Measurements from ENCODE around the gene SLC4A11. TPM values are rescaled to one million over a fixed set of nuclear protein-coding genes. Genes with fewer than 3 reads are reported as not detected.

Gene SLC4A11
- total and polyA plus RNA-seq, 7 donors, result 0.10 to 1.4 (median 0.44) TPM

- no peak for DNase-seq
- no peaks in the 10 kb centered on the region for H3K36me3 ChIP-seq (ENCODE audit: insufficient read depth in 1 of 2, low read depth in 1 of 2)
- intact Hi-C loops (cut with DNase I), result no loop called here
- H3K27ac ChIP-seq, result no peak overlapping the region
- peak overlapping the region; percentile 84 for H3K4me3 ChIP-seq
- TF ChIP-seq, protein P1, sequence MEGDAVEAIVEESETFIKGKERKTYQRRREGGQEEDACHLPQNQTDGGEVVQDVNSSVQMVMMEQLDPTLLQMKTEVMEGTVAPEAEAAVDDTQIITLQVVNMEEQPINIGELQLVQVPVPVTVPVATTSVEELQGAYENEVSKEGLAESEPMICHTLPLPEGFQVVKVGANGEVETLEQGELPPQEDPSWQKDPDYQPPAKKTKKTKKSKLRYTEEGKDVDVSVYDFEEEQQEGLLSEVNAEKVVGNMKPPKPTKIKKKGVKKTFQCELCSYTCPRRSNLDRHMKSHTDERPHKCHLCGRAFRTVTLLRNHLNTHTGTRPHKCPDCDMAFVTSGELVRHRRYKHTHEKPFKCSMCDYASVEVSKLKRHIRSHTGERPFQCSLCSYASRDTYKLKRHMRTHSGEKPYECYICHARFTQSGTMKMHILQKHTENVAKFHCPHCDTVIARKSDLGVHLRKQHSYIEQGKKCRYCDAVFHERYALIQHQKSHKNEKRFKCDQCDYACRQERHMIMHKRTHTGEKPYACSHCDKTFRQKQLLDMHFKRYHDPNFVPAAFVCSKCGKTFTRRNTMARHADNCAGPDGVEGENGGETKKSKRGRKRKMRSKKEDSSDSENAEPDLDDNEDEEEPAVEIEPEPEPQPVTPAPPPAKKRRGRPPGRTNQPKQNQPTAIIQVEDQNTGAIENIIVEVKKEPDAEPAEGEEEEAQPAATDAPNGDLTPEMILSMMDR (IDR thresholded peaks at IDR 0.05), result no peak
- WGBS, 3 donors, result 56 to 69% (median 58%) methylated on average over 24 to 25 of the region's 25 CpGs
- peaks cover 0 to 42% (median 28%) of the 10 kb centered on the region in 3 donors for H3K27me3 ChIP-seq (ENCODE audit: insufficient read depth in 3 of 3, low read length in 2 of 3)
- H3K4me1 ChIP-seq, result peaks cover 6% of the 10 kb centered on the region
- no peak for ATAC-seq
- no peaks in the 10 kb centered on the region for H3K9me3 ChIP-seq
Observed at GRCh38 chr20:3237011-3237957, 1.7 kb downstream of the SLC4A11 start.

DNA sequence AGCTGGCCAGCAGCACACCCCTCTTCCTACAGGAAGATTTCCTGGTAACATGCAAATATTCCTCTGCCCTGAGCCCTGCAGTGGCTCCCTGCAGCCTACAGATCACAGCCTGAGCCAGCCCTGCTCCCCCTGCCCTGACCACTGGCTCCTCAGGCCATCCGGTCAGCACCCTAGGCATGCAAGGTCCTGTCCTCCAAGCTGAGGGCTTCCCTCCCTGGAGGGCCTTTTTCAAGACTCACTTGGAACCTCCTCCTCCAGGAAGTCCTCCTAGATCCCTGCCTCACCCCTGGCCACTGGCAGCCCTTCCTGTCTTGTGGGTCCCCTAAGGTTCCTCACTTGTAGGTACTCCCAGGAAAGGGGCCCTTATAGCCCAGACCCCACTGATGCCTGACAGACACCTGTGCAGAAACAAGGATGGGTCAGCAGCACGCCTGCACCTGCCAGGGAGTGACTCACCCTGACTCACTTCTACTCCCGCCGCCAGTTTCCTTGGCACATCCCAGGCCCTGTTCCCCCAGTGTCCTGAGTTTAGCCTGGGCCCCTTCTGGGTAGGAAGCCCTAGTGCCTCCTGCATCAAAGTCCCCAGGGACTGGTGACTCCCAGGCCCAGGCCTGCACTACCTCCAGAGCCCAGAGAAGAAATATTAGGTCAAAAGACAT is 3.2 kb downstream of the SLC4A11 start:
- peaks cover 0 to 40% (median 27%) of the 10 kb centered on the region in 3 donors for H3K27me3 ChIP-seq (ENCODE audit: insufficient read depth in 3 of 3, low read length in 2 of 3)
- TF ChIP-seq, protein P1 (IDR thresholded peaks at IDR 0.05), result no peak
- H3K9me3 ChIP-seq, result no peaks in the 10 kb centered on the region
- no peak overlapping the region for H3K27ac ChIP-seq
- 74 to 78% (median 74%) methylated on average over 4 of the region's 4 CpGs for WGBS, 3 donors
- H3K4me1 ChIP-seq, result peaks cover 6% of the 10 kb centered on the region
- no peaks in the 10 kb centered on the region for H3K36me3 ChIP-seq (ENCODE audit: insufficient read depth in 1 of 2, low read depth in 1 of 2)
- no peak overlapping the region for H3K4me3 ChIP-seq
- DNase-seq (no peak), ATAC-seq (no peak)
- intact Hi-C loops (cut with DNase I), result no loop called here

DNA sequence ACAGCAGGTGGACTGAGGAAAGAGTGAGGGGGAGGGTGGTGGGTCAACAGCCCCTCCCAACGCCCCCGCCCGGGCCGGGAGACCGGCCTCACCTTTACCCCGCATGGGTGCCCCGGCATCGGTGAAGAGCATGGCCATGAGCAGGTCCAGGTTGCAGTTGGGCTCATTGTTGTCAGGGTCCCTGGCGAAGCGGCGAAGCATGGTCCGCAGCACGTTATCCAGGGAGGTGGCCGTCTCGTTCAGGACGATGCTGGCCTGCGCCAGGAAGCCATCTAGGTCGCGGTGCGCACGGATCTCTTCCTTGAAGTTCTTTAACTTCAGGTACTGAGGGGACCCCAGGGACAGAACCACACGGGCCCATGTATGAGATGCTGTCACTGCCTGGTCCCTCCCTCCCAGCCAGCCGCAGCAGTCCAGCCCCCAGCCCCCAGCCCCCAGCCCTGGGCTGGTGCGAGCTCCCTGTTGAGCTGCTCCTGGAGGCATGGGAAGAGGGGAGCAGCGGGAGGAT is 4.9 kb downstream of the SLC4A11 start:
- 85 to 87% (median 87%) methylated on average over 23 to 25 of the region's 25 CpGs for WGBS, 3 donors
- H3K4me3 ChIP-seq, result no peak overlapping the region
- no peak overlapping the region for H3K27ac ChIP-seq
- no peaks in the 10 kb centered on the region for H3K36me3 ChIP-seq (ENCODE audit: insufficient read depth in 1 of 2, low read depth in 1 of 2)
- no peaks in the 10 kb centered on the region for H3K4me1 ChIP-seq
- H3K9me3 ChIP-seq, result no peaks in the 10 kb centered on the region
- TF ChIP-seq, protein P1 (IDR thresholded peaks at IDR 0.05), result no peak
- intact Hi-C loops (cut with DNase I), result no loop called here
- peaks cover 0 to 23% (median 17%) of the 10 kb centered on the region in 3 donors for H3K27me3 ChIP-seq (ENCODE audit: insufficient read depth in 3 of 3, low read length in 2 of 3)
- DNase-seq (no peak), ATAC-seq (no peak)

GRCh38 chr20:3233131-3233990 is 5.6 kb downstream of the SLC4A11 start:
- DNase-seq, result no peak
- no peaks in the 10 kb centered on the region for H3K4me1 ChIP-seq
- intact Hi-C loops (cut with DNase I), result no loop called here
- no peak overlapping the region for H3K27ac ChIP-seq
- ATAC-seq, result no peak
- TF ChIP-seq, protein P1 (IDR thresholded peaks at IDR 0.05), result no peak
- peaks cover 0 to 16% (median 11%) of the 10 kb centered on the region in 3 donors for H3K27me3 ChIP-seq (ENCODE audit: insufficient read depth in 3 of 3, low read length in 2 of 3)
- H3K4me3 ChIP-seq, result no peak overlapping the region
- no peaks in the 10 kb centered on the region for H3K36me3 ChIP-seq (ENCODE audit: insufficient read depth in 1 of 2, low read depth in 1 of 2)
- 72 to 86% (median 82%) methylated on average over 30 to 32 of the region's 32 CpGs for WGBS, 3 donors
- no peaks in the 10 kb centered on the region for H3K9me3 ChIP-seq

Measured in psoas muscle (tissue), 8 donors.